GM13976 (cell line): ENCODE results near the gene MAN1B1.

ENCODE experiments used
- DNase-seq: peaks from one replicate; pipeline ENCODE4 v3.0.0; 2012; ENCODE audit warnings: low spot score
- in situ Hi-C: fragments of 300-500 bp; cut with MboI; formaldehyde crosslinking; loops from one replicate; pipeline ENCODE4 v1.12.0; 2022; ENCODE audit warnings: low sequenced_read_pairs, mixed read lengths, inconsistent platforms; ENCODE audit not compliant: unreplicated experiment
- TF ChIP-seq, protein P1 (sequence below): IDR thresholded peaks from 2 replicates; pipeline ENCODE4 v1.5.1; 2012; ENCODE audit warnings: borderline replicate concordance, mild to moderate bottlenecking; ENCODE audit not compliant: insufficient read depth; ENCODE audit errors: extremely low read depth, missing control alignments, control extremely low read depth

Gene MAN1B1

DNA sequence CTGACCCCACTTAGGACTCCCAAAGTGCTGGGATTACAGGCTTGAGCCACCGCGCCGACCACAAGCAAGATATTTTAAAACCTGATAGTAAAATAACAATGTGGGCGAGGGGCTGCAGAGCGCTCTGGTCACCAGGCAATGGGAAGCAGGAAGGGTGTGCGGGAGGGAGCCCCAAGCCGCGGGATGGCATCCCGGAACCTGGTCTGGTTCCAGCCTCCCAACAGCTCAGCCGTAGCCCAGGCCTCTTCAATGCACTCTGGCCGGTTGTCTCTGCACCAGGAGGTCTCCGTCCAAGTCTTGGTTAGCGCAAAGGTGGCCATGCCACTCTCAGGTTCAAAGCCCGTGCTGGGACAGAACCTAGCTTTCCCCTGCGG is 10.2 kb upstream of the MAN1B1 start:
- TF ChIP-seq, protein P1, sequence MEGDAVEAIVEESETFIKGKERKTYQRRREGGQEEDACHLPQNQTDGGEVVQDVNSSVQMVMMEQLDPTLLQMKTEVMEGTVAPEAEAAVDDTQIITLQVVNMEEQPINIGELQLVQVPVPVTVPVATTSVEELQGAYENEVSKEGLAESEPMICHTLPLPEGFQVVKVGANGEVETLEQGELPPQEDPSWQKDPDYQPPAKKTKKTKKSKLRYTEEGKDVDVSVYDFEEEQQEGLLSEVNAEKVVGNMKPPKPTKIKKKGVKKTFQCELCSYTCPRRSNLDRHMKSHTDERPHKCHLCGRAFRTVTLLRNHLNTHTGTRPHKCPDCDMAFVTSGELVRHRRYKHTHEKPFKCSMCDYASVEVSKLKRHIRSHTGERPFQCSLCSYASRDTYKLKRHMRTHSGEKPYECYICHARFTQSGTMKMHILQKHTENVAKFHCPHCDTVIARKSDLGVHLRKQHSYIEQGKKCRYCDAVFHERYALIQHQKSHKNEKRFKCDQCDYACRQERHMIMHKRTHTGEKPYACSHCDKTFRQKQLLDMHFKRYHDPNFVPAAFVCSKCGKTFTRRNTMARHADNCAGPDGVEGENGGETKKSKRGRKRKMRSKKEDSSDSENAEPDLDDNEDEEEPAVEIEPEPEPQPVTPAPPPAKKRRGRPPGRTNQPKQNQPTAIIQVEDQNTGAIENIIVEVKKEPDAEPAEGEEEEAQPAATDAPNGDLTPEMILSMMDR, result no peak
- DNase-seq, result no peak
- in situ Hi-C loops, result no loop called here

DNA sequence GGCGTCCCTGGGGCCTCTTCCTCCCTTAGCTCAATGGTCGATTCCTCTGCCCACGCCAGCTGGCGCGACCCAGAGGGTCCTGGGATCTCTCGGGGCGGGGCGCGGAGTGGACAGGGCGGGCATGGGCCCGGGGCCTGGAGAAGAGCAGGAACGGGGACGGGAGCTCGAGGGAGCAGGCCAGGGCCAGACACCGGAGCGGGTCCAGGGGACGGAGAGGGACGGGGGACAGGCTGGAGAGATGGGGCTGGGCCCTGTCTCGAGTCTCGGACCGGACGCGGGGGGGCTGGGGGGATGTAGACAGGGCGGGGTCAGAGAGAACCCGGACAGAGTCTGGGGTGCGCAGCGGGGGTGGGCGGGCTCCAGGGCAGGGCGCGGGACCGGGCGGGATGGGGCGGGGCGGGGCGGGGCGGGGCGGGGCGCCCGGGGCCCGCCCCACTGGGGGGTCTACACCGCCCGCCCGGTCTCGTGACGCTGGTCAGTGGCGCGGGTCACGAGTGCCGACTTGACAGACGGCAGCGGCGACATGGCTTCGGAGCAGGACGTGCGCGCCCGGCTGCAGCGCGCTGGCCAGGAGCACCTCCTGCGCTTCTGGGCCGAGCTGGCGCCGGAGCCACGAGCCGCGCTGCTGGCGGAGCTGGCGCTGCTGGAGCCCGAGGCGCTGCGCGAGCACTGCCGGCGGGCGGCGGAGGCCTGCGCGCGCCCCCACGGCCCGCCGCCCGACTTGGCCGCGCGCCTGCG is 9.6 kb upstream of the MAN1B1 start, which contains the start of gene UAP1L1:
Gene UAP1L1, plus strand, starts transcription at position 508 of the 738 bp plus-strand sequence. Its CDS starts 16 bp downstream, at position 524.
- in situ Hi-C loops, result no loop called here

DNA sequence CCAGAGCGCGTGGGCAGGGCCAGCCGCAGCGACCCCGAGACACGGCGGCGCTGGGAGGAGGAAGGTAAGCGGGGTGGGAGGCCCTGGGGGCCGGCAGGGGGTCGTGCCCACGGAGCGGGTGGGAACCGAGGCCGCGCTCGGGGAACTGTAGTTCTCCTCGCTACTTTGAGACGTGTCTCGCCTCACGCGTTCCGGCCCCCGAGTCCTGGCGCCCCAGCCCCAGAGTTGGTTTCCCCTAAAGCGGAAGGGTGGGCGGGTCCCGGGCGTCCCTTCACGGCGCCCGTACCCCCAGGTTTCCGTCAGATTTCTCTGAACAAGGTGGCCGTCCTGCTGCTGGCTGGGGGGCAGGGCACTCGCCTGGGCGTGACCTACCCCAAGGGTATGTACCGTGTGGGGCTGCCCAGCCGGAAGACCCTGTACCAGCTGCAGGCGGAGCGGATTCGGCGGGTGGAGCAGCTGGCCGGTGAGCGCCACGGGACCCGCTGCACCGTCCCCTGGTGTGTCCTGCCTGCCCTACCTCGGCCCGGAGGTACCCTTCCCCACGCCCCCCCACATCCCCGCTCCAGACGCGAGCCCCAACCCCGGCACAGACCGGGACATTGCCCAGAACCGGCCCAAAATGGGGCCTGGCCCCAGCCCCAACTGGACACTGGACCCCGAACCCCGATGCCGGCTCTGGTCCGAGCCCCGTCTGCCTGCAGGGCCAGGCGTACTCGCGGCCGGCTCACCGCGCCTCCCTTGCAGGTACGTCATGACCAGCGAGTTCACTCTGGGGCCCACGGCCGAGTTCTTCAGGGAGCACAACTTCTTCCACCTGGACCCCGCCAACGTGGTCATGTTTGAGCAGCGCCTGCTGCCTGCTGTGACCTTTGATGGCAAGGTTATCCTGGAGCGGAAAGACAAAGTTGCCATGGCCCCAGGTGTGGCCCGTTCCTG is 8.8 kb upstream of the MAN1B1 start:
- TF ChIP-seq, protein P1, result no peak
- in situ Hi-C loops, result no loop called here
- peak; percentile 54 for DNase-seq

More for the DNA sequence above, 9.6 kb upstream of the MAN1B1 start, which contains the start of gene UAP1L1:
- TF ChIP-seq, protein P1, result no peak
- DNase-seq, result peak; percentile 91

DNA sequence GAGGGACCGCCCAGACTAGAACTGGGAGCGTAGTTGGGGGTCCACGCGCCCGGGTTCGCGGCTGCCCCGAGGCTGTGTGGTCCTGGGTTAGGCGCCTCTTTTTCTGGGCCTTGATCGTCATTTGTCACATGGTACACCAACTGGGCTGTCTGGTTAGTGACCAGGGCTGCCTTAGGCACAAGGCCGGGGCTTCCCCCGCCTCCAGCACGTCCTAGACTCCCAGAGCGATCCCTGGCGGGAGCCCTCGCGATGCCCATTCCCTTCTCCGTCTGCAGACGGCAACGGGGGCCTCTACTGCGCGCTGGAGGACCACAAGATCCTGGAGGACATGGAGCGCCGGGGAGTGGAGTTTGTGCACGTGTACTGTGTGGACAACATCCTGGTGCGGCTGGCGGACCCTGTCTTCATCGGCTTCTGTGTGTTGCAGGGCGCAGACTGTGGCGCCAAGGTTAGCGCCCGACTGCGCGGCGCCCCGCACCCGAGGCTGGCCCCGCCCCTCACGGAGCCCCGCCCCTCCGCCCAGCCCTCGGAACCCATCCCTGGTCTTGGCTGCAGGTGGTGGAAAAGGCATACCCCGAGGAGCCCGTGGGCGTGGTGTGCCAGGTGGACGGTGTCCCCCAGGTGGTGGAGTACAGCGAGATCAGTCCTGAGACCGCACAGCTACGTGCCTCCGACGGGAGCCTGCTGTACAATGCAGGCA is 7.9 kb upstream of the MAN1B1 start:
- in situ Hi-C loops, result no loop called here
- no peak for DNase-seq
- TF ChIP-seq, protein P1, result no peak

DNA sequence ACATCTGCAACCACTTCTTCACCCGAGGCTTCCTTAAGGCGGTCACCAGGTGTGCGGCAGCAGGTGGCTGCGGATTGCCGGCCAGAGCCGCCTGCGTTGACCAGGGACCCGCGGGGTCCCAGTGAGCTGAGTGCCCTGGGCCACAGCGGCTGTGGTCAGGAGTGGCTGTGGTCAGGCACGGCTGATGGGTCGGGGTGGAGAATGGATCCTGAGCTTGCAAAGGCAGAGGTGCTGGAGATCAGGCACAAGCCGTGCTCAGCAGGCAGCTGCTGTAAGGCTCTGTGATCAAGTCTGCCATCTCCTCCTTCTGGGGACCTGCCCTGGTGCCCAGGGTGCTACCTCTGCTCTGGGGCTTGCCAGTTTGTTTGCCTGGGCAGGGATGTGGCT is 7.4 kb upstream of the MAN1B1 start:
- TF ChIP-seq, protein P1, result no peak
- DNase-seq, result no peak
- in situ Hi-C loops, result no loop called here

DNA sequence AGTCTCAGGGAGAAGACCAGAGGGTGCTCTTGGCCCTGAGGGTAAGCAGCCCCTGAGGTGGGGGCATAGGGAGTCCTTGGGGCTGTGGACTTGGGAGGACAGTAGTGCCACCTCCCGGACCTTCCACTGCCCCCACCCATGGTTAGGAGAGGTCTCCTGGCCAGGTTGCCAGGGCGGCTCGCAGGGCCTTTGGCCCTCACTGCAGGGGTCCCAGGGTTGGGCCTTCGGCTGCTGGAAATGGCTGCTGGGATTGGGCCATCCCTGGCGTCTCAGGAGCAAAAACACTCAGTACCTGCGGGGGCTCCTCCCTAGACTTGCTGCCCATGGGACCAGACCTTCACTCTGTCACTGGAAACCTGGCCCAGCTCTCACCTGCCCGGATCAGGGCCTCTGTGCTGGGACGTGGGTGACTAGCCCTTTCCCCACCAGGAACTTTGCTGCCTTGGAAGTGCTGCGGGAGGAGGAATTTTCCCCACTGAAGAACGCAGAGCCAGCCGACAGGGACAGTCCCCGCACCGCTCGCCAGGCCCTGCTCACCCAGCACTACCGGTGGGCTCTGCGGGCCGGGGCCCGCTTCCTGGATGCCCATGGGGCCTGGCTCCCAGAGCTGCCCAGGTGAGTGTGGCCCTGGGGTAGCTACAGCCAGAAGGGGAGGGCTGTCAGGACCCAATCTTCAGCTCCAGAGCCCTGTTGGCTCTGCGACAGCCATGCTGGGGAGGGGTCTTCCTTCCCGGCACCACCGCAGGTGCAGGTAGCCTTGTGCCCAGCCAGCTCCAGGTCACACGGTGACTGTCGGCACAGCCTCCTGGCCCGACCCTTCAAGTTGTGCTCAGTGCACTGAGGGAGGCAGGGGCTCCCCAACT is 6.3 kb upstream of the MAN1B1 start:
- DNase-seq, result no peak
- TF ChIP-seq, protein P1, result no peak
- in situ Hi-C loops, result no loop called here
